ENCODE measurements around the gene ACVR1B.
A peak's percentile ranks its signal among the peaks of the same experiment; 100 is the strongest.

ACVR1B gene

DNA sequence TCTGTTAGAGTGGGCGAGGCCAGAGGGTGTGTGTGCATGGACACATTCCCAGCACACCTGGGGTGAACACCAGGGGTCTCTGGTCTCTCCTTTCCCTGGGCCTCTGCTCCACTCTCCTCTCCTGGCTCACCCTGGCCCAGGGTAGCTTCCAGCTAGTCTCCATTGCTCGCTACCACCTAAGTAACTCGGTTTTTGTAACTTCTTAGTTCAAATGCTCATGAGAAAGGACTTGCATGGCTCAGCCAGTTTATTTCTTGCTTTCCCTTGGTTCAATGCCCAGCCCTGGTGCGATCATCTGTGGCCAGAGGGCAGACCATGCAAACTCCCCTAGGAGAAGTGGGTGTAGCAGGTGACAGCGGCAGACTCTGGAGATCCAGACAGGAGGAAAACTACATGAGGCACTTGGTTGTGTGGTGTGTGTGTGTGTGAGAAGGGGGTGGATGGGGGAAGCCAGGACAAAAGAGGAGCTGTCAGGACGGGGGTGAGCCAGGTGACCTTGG lies 8.9 kb upstream of the ACVR1B start:
- H3K4me3 Mint-ChIP-seq = no peak overlapping the region
- peaks cover 7% of the 10 kb centered on the region for H3K36me3 Mint-ChIP-seq (ENCODE audit: low read depth)
- peaks cover 19% of the 10 kb centered on the region for H3K9me3 Mint-ChIP-seq
- no peak overlapping the region for H3K27ac Mint-ChIP-seq
- intact Hi-C loops (cut with micrococcal nuclease) = no loop called here
- H3K27me3 Mint-ChIP-seq = peaks cover 13% of the 10 kb centered on the region
- H3K4me1 Mint-ChIP-seq (ENCODE audit: low read depth) = peaks cover 7% of the 10 kb centered on the region

- Mint-ChIP-seq H3K4me3 (no peak overlapping the region), H3K27me3 (peaks cover 18% of the 10 kb centered on the region), H3K27ac (no peak overlapping the region), H3K9me3 (peaks cover 19% of the 10 kb centered on the region), H3K4me1 (ENCODE audit: low read depth) (peaks cover 7% of the 10 kb centered on the region), H3K36me3 (ENCODE audit: low read depth) (peaks cover 7% of the 10 kb centered on the region)
- intact Hi-C loops (cut with micrococcal nuclease) = no loop called here
Measured at GRCh38 chr12:51943346-51943745, 8.2 kb upstream of the ACVR1B start.

DNA sequence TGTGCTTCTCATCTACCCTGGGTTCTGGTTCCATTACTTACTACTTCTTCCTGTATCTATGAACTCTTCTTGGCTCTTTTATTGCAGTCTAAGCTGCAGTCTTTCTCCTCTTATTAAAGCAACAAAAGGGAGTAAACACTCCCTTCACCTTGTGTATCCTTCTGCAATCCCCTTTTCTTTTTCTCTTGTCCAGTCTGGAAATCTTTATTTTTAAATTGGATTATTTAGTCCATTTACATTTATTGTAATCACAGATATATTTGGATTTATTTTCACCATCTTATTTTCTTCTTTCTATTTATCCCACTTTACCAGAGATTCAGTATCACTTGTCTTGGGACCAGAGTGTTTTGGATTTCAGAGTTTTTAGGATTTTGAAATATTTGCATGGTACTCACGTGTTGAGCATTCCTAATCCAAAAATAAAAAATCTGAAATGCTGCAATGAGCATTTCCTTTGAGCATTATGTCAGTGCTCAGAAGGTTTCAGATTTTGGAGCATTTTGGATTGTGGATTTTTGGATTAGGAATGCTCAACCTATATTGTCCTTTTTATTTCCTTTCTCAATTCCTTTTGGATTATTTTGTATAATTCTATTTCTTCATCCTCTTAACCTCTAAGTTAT lies 6.8 kb upstream of the ACVR1B start:
- peaks cover 19% of the 10 kb centered on the region for H3K9me3 Mint-ChIP-seq
- no peak overlapping the region for H3K27ac Mint-ChIP-seq
- H3K27me3 Mint-ChIP-seq = peaks cover 25% of the 10 kb centered on the region
- intact Hi-C loops (cut with micrococcal nuclease) = no loop called here
- no peak overlapping the region for H3K4me3 Mint-ChIP-seq
- H3K4me1 Mint-ChIP-seq (ENCODE audit: low read depth) = peaks cover 7% of the 10 kb centered on the region
- H3K36me3 Mint-ChIP-seq (ENCODE audit: low read depth) = peaks cover 7% of the 10 kb centered on the region

- Mint-ChIP-seq H3K27me3 (peaks cover 24% of the 10 kb centered on the region), H3K4me3 (no peak overlapping the region), H3K4me1 (ENCODE audit: low read depth) (peaks cover 7% of the 10 kb centered on the region), H3K36me3 (ENCODE audit: low read depth) (peaks cover 7% of the 10 kb centered on the region), H3K9me3 (peaks cover 19% of the 10 kb centered on the region), H3K27ac (no peak overlapping the region)
- intact Hi-C loops (cut with micrococcal nuclease) = no loop called here
Measured at GRCh38 chr12:51947246-51947996, 4.1 kb upstream of the ACVR1B start.

GRCh38 chr12:51948066-51948465 lies 3.4 kb upstream of the ACVR1B start:
- peaks cover 13% of the 10 kb centered on the region for H3K4me1 Mint-ChIP-seq (ENCODE audit: low read depth)
- H3K27ac Mint-ChIP-seq = no peak overlapping the region
- peaks cover 22% of the 10 kb centered on the region for H3K27me3 Mint-ChIP-seq
- peaks cover 19% of the 10 kb centered on the region for H3K9me3 Mint-ChIP-seq
- intact Hi-C loops (cut with micrococcal nuclease) = no loop called here
- H3K36me3 Mint-ChIP-seq (ENCODE audit: low read depth) = peaks cover 7% of the 10 kb centered on the region
- no peak overlapping the region for H3K4me3 Mint-ChIP-seq

DNA sequence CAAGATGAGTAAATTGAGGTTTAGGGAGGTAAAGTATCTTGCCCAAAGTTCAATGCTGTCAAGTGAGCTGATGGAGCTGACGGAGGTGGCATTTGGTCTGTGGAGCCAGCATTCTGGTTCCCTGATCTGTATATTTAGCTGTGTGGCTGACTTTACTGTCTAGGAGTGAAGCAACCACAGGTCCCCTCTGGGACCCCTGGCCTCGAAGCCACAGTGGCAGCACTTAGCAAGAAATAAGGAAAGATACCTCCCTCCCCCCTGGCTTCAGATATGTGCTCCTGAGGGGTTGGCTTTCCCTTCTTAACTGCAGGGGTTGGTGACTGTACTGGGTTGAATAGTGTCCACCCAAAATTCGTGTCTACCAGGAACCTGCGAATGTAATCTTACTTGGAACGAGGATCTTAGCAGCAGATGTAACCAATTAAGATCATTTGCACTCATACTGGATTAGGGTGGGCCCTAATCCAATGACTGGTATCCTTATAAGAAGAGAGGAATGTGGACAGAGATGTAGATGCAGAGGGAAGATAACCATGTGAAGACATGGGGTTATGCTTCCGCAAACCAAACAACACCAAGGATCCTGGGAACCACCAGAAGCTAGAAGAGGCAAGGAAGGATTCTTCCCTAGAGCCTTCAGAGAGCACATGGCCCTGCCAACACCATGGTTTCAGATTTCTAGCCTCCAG lies 2.0 kb upstream of the ACVR1B start:
- Mint-ChIP-seq H3K4me3 (no peak overlapping the region), H3K9me3 (peaks cover 10% of the 10 kb centered on the region), H3K27ac (no peak overlapping the region), H3K27me3 (peaks cover 20% of the 10 kb centered on the region), H3K36me3 (ENCODE audit: low read depth) (peaks cover 4% of the 10 kb centered on the region), H3K4me1 (ENCODE audit: low read depth) (peaks cover 28% of the 10 kb centered on the region)
- intact Hi-C loops (cut with micrococcal nuclease) = no loop called here

DNA sequence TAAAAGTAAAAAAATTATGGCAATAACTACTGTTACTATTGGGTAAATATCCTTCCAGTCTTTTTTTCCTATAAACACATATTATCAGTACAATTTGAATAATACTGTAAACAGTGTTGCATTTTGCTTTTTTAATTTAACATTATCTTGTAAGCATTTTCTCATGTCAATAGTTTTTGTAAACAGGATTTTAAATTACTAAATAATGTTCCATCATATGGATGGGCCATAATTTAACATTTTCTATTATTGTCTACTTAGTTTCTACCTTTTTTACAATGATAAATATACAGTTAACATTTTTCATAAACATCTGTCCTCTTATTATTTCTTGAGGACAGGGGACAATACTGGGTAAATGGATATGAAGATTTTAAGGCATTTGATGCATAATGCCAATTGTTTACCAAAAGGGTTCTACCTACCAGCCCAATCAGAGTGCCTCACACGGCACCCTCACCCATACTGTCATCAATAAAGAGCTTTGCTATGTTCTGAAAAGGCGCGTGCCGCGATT lies 759 bp upstream of the ACVR1B start:
- H3K27ac Mint-ChIP-seq = peak overlapping the region; percentile 81
- H3K9me3 Mint-ChIP-seq = no peaks in the 10 kb centered on the region
- intact Hi-C loops (cut with micrococcal nuclease) = no loop called here
- H3K27me3 Mint-ChIP-seq = peaks cover 20% of the 10 kb centered on the region
- no peaks in the 10 kb centered on the region for H3K36me3 Mint-ChIP-seq (ENCODE audit: low read depth)
- peaks cover 40% of the 10 kb centered on the region for H3K4me1 Mint-ChIP-seq (ENCODE audit: low read depth)
- peak overlapping the region; percentile 94 for H3K4me3 Mint-ChIP-seq

DNA sequence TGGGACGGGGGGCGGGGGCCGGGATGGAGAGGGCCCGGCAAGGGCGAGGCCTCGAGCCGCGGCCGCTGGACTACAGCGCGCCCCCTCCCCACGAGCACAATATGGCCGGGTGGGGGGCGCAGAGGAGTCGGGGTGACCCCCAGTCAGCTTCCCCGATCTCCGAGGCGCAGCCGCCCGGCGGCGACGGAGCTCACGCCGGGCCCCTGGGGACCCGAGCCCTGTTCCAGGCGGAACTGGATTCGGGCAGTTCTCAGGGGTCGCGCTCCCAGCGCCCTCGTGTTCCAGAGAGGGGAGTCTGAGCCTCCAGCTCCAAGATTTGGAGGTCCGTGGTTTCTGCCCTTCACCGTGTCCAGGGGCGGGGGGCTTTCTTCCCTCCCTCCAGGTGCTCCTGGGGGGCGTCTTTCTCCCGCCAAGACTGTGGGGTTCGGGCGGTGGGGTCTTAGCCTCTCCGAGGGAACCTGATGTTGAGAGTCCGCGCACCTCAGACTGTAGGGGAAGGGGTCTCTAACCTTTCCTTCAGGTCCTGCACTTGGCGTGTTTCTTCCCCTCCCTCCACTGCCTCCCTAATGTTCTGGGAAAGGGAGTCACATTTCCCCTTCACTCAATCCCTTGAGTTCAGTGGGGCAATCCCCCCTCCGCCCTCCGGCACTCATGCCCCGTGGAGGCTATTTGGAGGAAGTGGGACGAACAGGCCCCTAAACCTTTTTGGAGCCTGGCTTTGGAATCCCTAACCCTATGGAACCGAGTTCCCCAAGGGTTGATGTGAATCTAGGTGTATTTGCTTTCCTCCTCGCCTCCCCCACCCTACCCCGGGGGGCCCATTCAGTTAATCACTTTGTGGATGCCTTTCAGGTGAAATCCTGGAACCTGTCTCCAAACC lies 584 bp downstream of the ACVR1B start:
- intact Hi-C loops (cut with micrococcal nuclease) = no loop called here

DNA sequence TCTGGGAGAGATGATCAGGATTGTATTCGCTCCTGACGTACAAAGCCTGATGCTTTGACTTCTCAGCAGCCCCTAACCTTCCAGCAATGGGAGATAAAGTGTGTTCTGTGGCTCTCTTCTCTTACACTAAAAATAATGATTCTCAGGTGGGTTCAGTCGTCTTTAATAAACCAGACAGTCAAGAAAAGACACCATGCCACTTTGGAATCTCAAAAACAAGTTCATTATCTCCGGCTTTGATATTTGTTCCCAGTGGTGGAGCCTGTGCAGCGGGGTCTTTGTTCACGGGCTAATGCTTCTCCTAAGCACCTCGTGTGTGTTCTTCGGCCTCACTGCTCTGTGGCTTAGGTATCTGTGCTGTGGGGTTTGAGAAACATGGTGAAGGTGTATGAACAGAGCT lies 1.6 kb downstream of the ACVR1B start:
- peaks cover 14% of the 10 kb centered on the region for H3K27me3 Mint-ChIP-seq
- H3K27ac Mint-ChIP-seq = peak overlapping the region; percentile 74
- intact Hi-C loops (cut with micrococcal nuclease) = no loop called here
- H3K36me3 Mint-ChIP-seq (ENCODE audit: low read depth) = no peaks in the 10 kb centered on the region
- H3K4me1 Mint-ChIP-seq (ENCODE audit: low read depth) = peaks cover 51% of the 10 kb centered on the region
- no peak overlapping the region for H3K4me3 Mint-ChIP-seq
- no peaks in the 10 kb centered on the region for H3K9me3 Mint-ChIP-seq

More for the DNA sequence above, 584 bp downstream of the ACVR1B start:
- Mint-ChIP-seq H3K36me3 (ENCODE audit: low read depth) (no peaks in the 10 kb centered on the region), H3K27ac (peak overlapping the region; percentile 74), H3K9me3 (no peaks in the 10 kb centered on the region), H3K4me1 (ENCODE audit: low read depth) (peaks cover 44% of the 10 kb centered on the region), H3K27me3 (peaks cover 19% of the 10 kb centered on the region), H3K4me3 (peak overlapping the region; percentile 74)

GRCh38 chr12:51953864-51954263 lies 2.4 kb downstream of the ACVR1B start:
- Mint-ChIP-seq H3K4me3 (no peak overlapping the region), H3K27me3 (peaks cover 8% of the 10 kb centered on the region), H3K36me3 (ENCODE audit: low read depth) (no peaks in the 10 kb centered on the region), H3K27ac (no peak overlapping the region), H3K4me1 (ENCODE audit: low read depth) (peaks cover 55% of the 10 kb centered on the region), H3K9me3 (no peaks in the 10 kb centered on the region)
- intact Hi-C loops (cut with micrococcal nuclease) = no loop called here

DNA sequence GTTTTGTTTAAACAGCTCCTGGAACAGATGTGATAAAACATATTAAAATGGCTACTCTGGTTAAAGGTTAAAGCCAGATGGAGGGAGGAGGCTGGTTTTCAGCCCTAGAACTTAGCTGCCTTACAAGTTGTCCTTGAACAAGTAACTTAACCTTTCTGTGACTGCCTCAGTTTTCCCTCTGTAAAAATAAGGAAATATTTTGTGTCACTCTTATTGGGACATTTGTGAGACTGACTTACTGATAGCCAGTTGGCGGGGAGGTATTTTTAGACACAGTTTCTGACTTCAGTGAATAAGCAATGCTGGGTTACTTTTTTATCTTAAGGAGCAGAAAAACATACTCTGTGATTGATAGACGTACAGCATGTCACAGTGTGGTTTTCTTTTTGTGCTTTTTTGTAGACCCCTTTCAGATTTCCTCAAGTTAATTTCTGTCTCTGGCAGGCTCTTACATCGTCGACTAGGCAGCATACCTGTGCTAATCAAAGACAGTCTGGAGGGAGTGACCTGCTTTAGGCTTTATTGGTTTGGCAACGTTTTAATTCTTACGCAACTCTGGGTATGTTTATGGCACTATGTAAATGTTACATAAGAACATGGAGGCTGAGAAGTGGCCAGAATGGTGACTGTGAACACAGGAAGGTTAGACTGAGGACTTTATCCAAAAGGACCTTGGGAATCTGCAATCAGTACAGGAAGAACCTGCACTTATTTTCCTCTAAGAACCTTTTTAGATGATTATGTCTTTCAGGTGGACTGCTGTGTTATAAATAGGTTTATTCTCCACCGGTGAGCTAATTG lies 3.3 kb downstream of the ACVR1B start:
- intact Hi-C loops (cut with micrococcal nuclease) = no loop called here
- H3K9me3 Mint-ChIP-seq = no peaks in the 10 kb centered on the region
- no peak overlapping the region for H3K27ac Mint-ChIP-seq
- H3K4me3 Mint-ChIP-seq = no peak overlapping the region
- H3K36me3 Mint-ChIP-seq (ENCODE audit: low read depth) = peaks cover 7% of the 10 kb centered on the region
- H3K4me1 Mint-ChIP-seq (ENCODE audit: low read depth) = peaks cover 64% of the 10 kb centered on the region
- peaks cover 5% of the 10 kb centered on the region for H3K27me3 Mint-ChIP-seq

DNA sequence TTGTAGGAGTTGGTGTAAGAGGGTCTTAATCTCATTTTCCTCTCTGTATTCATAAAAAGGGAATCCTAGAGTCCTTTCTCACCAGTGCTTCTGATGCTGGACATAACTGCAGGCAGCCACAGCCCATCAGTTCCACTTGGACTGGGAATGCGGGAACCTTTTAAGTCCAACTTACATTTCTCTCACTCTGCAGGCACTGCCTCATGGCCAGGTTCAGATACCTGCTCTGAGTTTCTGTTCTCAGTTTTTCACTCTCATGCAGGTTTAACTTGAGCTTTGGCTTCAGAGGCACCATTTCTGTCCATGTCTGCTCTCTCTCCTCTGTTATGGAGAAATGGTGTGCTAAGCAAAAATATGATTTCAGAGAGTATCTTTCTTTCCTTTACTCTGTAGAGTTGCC lies 4.2 kb downstream of the ACVR1B start:
- Mint-ChIP-seq H3K27me3 (no peaks in the 10 kb centered on the region), H3K27ac (no peak overlapping the region), H3K36me3 (ENCODE audit: low read depth) (peaks cover 16% of the 10 kb centered on the region), H3K4me3 (no peak overlapping the region), H3K4me1 (ENCODE audit: low read depth) (peaks cover 69% of the 10 kb centered on the region), H3K9me3 (no peaks in the 10 kb centered on the region)
- intact Hi-C loops (cut with micrococcal nuclease) = no loop called here

DNA sequence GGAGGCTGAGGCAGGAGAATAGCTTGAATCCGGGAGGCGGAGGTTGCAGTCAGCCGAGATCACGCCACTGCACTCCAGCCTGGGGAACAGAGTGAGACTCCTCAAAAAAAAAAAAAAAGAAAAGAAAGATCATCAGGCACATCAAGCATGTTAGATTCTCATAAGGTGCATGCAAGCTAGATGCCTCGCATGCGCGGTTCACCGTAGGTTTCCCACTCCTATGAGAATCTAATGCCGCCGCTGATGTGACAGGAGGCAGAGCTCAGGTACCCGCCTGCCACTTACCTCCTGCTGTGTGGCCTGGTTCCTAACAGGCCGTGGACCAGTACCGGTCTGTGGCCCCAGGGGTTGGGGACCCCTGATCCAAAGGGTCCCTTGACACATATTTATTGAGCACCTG lies 7.0 kb downstream of the ACVR1B start:
- H3K9me3 Mint-ChIP-seq = no peaks in the 10 kb centered on the region
- no peaks in the 10 kb centered on the region for H3K27me3 Mint-ChIP-seq
- no peak overlapping the region for H3K27ac Mint-ChIP-seq

More for the DNA sequence above, 7.0 kb downstream of the ACVR1B start:
- Mint-ChIP-seq H3K36me3 (ENCODE audit: low read depth) (peaks cover 25% of the 10 kb centered on the region), H3K4me3 (no peak overlapping the region), H3K4me1 (ENCODE audit: low read depth) (peaks cover 65% of the 10 kb centered on the region)
- intact Hi-C loops (cut with micrococcal nuclease) = no loop called here
